ENCODE results near the gene GSX2. TPM values are rescaled to one million over a fixed set of nuclear protein-coding genes. Genes with fewer than 3 reads are reported as not detected.

Gene GSX2
- total RNA-seq, 1 donor from 2014 or later, result not detected

- peaks cover 3 to 9% of the 10 kb centered on the region in 2 donors for H3K4me1 ChIP-seq
- H3K27me3 ChIP-seq, result no peaks in the 10 kb centered on the region
- DNase-seq (ENCODE audit: low spot score in 2 of 2), result peak in 1 of 2 donors; percentile 72
- no peak for TF ChIP-seq CTCF (IDR thresholded peaks at IDR 0.05)
- no peaks in the 10 kb centered on the region for H3K9me3 ChIP-seq
- peak overlapping the region; percentile 26 to 28 for H3K27ac ChIP-seq
- intact Hi-C loops (cut with DNase I), result loop anchor here (1.0 to 5.0 kb wide), 2 partner anchors 27 to 136 kb away; partner anchors contain the start of genes CHIC2 and PDGFRA
- H3K36me3 ChIP-seq, result no peaks in the 10 kb centered on the region
- peak overlapping the region; percentile 59 to 82 for H3K4me3 ChIP-seq
Measured at GRCh38 chr4:54090804-54091623, 8.9 kb upstream of the GSX2 start.

- TF ChIP-seq CTCF (IDR thresholded peaks at IDR 0.05), result no peak
- peak in 1 of 2 donors; percentile 88 for DNase-seq (ENCODE audit: low spot score in 2 of 2)
- Histone ChIP-seq H3K27me3 (no peaks in the 10 kb centered on the region), H3K4me3 (peak overlapping the region; percentile 59 to 82), H3K36me3 (no peaks in the 10 kb centered on the region), H3K9me3 (no peaks in the 10 kb centered on the region), H3K4me1 (peaks cover 3 to 9% of the 10 kb centered on the region in 2 donors), H3K27ac (peak overlapping the region in 1 of 2 donors; percentile 26)
- intact Hi-C loops (cut with DNase I), result loop anchor here (1.0 to 5.0 kb wide), 2 partner anchors 28 to 135 kb away; partner anchors contain the start of genes CHIC2 and PDGFRA
Measured at GRCh38 chr4:54091637-54092404, 8.1 kb upstream of the GSX2 start.

- peaks cover 3 to 9% of the 10 kb centered on the region in 2 donors for H3K4me1 ChIP-seq
- H3K4me3 ChIP-seq, result peak overlapping the region; percentile 59 to 82
- no peak for TF ChIP-seq CTCF (IDR thresholded peaks at IDR 0.05)
- DNase-seq (ENCODE audit: low spot score in 2 of 2), result no peak
- no peaks in the 10 kb centered on the region for H3K36me3 ChIP-seq
- no peaks in the 10 kb centered on the region for H3K9me3 ChIP-seq
- peak overlapping the region in 1 of 2 donors; percentile 26 for H3K27ac ChIP-seq
- no peaks in the 10 kb centered on the region for H3K27me3 ChIP-seq
- intact Hi-C loops (cut with DNase I), result loop anchor here (5.0 kb wide), 1 partner anchor 135 kb away; the partner anchor contains the start of gene PDGFRA
Measured at GRCh38 chr4:54092405-54093323, 7.3 kb upstream of the GSX2 start.

- intact Hi-C loops (cut with DNase I), result loop anchor here (5.0 kb wide), 1 partner anchor 134 kb away; the partner anchor contains the start of gene PDGFRA
Measured at GRCh38 chr4:54093324-54094240, 6.4 kb upstream of the GSX2 start.

More at GRCh38 chr4:54093324-54094240, 6.4 kb upstream of the GSX2 start:
- Histone ChIP-seq H3K4me3 (no peak overlapping the region), H3K27ac (no peak overlapping the region), H3K4me1 (peaks cover 3 to 9% of the 10 kb centered on the region in 2 donors), H3K9me3 (no peaks in the 10 kb centered on the region), H3K36me3 (no peaks in the 10 kb centered on the region), H3K27me3 (peaks cover 1% of the 10 kb centered on the region)
- DNase-seq (ENCODE audit: low spot score in 2 of 2), result no peak
- no peak for TF ChIP-seq CTCF (IDR thresholded peaks at IDR 0.05)
